Myocyte (in vitro differentiated cells): Measurements from ENCODE around the gene USE1. TPM values are rescaled to one million over a fixed set of nuclear protein-coding genes. Genes with fewer than 3 reads are reported as not detected.
"Not testable (repeated sequence)": the region's sequence is repeated elsewhere in the genome, so short reads cannot be mapped to it uniquely, and the experiment has no call there.

Source experiments
- DNase-seq: peaks from one replicate; pipeline ENCODE4 v3.0.0-alpha.2; 2012; ENCODE audit warnings: low read depth
- polyA plus RNA-seq: library from polyadenylated mRNA; unstranded; fragments of >200 nt; gene quantifications from one replicate; pipeline ENCODE4 v1.2.1, GENCODE V29; 2012; ENCODE audit warnings: missing spikeins
- total RNA-seq: library from RNA; depleted of rRNA; stranded (reverse); fragments of >200 nt; gene quantifications from 2 replicates; pipeline ENCODE4 v1.2.3, GENCODE V29; 2014

USE1 gene
- total RNA-seq: 23.1 and 23.5 TPM in 2 replicates
- polyA plus RNA-seq: 48.4 TPM

DNA sequence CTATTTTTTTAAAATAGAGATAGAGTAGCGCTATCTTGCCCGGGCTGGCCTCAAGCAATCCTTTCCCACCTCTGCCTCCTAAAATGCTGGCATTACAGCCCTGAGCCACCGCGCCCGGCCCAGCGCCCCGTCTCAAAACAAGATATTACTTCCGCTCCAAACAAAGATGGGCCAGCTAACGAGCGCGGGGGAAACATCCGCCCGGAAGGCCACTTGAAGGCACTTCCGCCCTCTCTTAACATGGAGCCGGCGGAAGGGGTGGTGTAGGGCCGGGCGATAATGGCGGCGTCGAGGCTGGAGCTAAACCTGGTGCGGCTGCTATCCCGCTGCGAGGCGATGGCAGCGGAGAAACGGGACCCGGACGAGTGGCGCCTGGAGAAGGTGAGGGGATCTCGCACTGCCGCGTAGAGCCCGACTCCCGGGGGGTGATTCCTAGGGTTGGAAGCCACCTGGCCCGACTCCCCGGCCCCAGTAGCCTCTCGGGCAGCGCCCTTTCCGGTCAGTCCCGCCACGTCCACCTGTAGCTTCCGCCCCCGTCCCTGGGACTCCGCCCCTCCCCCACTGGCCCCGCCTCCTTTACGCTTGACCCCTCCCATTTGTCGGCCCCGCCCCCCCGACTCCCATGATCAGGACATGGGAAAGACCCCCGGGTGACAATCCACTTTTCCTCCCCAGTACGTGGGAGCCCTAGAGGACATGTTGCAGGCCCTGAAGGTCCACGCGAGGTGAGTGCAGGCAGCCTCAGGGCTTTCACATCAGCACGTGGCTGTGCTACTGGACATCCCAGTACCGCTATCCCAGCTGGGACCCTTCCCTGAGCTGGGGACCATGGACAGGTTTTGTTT, at the start of gene USE1:
TSS of gene USE1 (plus strand) at position 231 of the 845 bp plus-strand sequence. CDS start at position 280, 49 bp downstream.
- peak; percentile 92 for DNase-seq

- DNase-seq: no peak
Observed at GRCh38 chr19:17165715-17166114, 49.4 kb upstream of the USE1 start.

- no peak for DNase-seq
Observed at GRCh38 chr19:17170538-17171297, 44.4 kb upstream of the USE1 start.

- no peak for DNase-seq
Observed at GRCh38 chr19:17171874-17172273, 43.3 kb upstream of the USE1 start.

DNA sequence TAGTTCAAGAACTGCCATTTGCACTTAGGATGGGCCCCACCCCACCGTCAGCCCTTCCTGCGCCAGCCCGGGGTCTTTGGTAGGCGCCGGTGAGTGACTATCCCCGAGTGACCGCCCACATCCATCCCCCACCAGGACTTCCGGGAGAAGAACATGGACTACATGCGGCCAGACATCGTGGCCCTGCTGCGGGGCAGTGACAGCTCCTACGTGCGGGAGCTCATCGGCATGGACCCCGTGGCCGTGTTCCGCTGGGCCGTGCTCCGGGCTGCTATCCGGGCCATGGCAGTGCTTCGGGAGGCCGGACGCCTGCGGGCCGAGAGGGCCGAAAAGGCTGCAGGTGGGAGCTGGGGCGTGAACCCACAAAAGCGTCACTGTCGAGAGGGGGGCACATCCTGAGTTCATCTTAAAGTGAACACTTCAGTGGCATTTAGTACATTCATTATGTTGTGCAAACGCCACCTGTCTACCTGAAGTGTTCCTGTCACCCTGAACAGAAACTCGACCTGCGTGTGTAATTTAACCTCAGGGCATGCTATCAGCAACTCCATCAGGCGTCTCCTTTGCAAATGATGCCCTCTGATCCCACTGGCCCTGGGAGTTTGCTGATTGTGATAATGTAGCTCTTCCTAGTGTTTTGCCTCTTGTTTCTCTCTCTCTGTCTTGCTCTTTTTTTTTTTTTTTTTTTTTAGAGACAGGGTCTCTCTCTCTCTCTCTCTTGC, 42.4 kb upstream of the USE1 start:
- DNase-seq: no peak

DNA sequence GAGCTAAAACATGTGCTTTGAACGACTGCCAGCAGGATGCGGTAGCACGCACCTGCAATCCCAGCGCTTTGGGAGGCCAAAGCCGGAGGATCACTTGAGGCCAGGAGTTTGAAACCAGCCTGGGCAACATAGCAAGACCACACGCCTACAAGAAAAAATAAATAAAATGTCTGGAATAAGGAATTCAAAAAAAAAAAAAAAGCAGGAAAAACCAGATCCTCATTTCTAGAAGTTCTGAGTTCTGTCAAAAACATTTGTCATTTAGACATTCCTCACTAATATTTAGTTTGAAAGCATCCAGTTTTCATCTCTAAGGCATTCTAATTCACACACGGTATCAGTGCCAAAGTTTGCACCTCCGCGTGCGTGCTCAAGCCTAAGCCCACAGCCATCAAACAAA, 36.9 kb upstream of the USE1 start:
- no peak for DNase-seq

GRCh38 chr19:17180997-17181702, 34.0 kb upstream of the USE1 start:
- DNase-seq: no peak

DNA sequence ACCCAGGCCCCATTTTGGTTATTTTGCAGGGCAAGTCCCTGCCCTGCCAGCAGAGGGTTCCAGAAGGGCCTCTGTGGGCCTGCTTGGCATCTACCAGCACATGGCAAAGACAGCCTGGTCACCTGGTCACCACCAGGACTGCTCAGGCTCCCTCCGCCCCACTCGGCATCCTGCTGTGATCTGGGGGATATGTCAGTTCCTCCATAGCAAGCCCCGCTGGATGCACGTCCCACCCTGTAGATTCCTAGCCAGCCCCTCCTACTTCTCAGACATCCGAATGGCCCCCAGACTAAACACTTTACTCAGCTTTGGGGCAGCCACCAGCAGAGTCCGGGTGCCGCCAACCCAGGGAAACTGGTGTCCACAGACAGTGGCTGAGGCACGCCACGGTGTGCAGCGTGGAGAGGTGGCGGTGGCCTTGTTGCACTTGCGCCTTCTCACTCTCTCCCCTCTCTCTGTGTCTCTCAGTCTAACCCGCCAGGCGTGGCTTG, 31.8 kb upstream of the USE1 start:
- DNase-seq: no peak

DNA sequence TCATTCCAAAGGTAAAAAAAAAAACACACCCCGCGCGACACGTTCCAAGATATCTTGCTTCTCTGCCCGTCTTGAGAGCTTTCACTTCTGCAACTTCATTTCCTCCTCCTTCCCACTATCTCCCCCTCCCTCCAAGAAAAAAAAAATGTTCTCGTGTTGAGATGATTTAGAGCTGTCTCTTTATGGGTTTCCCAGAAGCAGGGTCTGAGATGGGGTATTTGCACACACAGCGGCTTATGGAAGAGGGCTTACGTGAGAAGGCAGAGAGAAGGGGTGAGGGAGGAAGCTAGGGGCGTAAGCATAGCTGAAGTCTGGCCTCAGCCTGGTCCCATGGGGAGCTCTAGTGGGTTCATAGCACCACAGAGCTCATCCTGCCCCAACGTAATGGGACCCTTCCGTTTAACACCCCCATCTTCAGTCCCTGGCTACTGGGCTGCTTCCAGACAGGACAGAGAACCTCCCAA, 31.3 kb upstream of the USE1 start:
- DNase-seq: no peak

DNA sequence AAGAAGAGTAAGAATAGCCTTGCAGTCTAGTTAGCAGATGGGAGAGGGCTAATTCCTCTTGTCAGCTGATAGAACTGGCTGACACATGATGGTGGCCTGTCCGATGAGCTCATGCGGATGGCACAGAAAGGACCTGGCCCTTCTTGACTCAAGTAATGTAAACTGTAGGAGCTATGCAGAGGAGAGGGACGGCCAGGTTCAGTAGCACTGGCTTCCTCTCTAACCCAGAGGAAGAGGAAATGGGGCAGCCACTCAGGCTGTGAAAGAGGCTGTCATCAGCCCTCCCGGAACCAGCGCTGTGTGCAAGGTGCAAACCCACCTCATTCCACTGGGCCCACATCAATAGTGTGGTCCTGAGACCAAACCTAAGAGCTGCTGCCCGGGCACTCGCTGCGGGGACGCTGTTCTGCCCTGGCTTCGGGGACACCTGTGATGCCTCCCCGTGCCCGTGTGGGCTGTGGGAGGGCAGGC, 30.8 kb upstream of the USE1 start:
- no peak for DNase-seq

GRCh38 chr19:17185590-17185989, 29.6 kb upstream of the USE1 start:
- DNase-seq: no peak

GRCh38 chr19:17191736-17192135, 23.4 kb upstream of the USE1 start:
- DNase-seq: not testable (repeated sequence)

- no peak for DNase-seq
Observed at GRCh38 chr19:17192751-17193150, 22.4 kb upstream of the USE1 start.

DNA sequence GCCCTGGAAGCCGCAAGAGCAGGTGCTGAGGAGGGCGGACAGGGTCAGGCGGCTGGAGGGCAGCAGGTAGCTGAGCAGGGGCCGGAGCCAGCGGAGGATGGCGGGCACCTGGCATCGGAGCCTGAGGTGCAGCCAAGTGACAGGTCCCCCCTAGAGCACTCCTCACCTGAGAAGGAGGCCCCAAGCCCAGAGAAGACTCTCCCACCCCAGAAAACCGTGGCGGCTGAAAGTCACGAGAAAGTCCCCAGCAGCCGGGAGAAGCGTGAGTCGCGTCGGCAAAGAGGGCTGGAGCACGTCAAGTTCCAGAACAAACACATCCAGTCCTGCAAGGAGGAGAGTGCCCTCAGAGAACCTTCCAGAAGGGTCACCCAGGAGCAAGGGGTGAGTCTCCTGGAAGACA, 20.5 kb upstream of the USE1 start:
- DNase-seq: no peak

GRCh38 chr19:17195106-17195505, 20.1 kb upstream of the USE1 start:
- DNase-seq: no peak

- DNase-seq: no peak
Observed at GRCh38 chr19:17196610-17197009, 18.5 kb upstream of the USE1 start.

GRCh38 chr19:17197666-17198065, 17.5 kb upstream of the USE1 start:
- no peak for DNase-seq

DNA sequence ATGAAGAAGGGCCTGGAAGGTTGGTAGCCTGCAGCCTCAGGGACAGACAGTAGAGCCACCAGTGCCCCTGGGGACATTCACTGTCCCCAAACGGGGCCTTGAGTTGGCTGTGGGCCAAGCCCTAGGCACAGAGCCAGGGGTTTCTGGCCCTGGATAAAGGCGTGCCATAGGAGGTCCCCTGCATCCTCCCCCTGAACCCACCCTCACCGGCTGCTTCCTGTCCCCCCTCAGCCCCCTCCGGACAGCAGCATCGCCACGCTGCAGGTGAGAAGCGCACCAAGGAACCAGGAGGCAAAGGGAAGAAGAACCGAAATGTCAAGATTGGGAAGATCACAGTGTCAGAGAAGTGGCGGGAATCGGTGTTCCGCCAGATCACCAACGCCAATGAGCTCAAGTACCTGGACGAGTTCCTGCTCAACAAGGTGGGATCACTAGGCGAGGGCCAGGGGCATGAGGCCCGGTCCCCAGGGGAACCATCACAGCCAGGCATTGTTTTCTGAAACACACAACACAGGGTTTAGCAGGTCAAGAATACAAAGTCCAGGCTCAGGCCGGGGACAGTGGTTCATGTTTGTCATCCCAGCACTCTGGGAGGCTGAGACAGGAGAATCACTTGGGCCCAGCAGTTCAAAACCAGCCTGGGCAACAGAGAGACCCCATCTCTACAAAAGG, 14.6 kb upstream of the USE1 start:
- DNase-seq: no peak

- DNase-seq: no peak
Observed at GRCh38 chr19:17202249-17202648, 12.9 kb upstream of the USE1 start.

GRCh38 chr19:17202713-17203112, 12.4 kb upstream of the USE1 start:
- no peak for DNase-seq
